CD4-positive, alpha-beta T cell treated with Interleukin-4 for 1 hour (primary cell): ENCODE results near the gene SLC25A6.
"Not testable (repeated sequence)": the region's sequence is repeated elsewhere in the genome, so short reads cannot be mapped to it uniquely, and the experiment has no call there.

ENCODE experiments used
- DNase-seq, 2 donors: peaks; one replicate each; pipeline ENCODE4 v3.0.0-alpha.2; 2020 to 2022

SLC25A6 gene

DNA sequence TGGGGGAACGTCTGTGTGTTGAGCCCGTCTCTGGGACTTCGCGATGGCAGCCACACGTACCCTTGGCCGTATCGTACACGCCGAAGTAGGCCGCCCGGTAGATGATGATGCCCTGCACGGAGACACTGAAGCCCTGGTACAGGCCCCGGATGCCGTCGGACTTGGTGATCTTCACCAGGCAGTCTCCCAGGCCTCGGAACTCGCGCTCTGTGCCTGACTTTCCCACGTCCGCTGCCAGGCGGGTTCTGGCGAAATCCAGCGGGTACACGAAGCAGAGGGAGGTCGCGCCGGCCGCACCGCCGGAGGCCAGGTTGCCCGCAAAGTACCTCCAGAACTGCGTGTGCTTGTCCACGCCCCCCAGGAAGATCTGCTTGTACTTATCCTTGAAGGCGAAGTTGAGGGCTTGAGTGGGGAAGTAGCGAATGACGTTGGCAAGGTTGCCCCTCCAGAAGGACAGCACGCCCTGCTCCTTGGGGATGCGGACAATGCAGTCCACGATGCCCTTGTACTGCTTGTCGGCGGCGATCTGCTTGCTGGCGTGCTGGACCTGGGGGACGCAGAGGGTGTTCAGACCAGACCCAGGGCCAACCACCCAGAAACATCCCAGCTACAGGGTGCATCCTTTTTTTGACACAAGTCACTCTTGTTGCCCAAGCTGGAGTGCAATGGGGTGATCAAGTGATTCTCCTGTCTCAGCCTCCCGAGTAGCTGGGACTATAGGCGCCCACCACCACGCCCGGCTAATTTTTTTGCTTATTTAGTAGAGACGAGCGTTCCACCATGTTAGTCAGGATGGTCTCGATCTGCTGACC, 2.5 kb downstream of the SLC25A6 start:
- peak in 1 of 2 donors; percentile 9 for DNase-seq

- no peak for DNase-seq
Observed at GRCh38 chrX:1388651-1389050, 3.3 kb downstream of the SLC25A6 start.

DNA sequence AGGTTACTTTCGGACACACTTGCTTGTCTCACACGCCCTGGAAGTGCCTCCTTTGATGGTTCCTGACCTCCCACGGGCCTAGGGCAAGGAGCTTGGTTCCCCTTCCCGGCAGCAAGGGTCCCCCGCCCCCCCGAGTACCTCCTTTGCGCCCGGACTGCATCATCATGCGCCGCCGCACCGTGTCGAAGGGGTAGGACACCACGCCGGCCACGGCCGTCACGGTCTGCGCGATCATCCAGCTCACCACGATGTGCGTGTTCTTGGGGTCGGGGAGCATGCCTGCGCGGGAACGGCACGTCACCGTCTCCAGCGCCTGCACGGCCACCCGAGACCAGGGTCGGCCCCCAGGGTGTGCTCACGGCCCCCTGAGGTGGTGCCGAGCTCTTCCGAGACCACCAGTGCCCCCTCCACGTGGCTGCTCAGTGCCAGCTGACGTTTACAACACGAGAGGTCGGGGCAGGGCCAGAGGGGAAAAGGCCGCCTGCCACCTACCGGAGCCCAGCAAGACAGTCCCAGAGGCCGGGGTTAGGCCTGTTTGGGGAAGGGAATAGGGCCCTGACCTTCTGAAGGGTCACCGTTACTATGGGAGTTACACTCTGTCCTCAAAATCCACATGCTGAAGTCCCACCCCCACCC, 4.7 kb downstream of the SLC25A6 start:
- no peak for DNase-seq

GRCh38 chrX:1386338-1387127, 5.4 kb downstream of the SLC25A6 start:
- DNase-seq: no peak

DNA sequence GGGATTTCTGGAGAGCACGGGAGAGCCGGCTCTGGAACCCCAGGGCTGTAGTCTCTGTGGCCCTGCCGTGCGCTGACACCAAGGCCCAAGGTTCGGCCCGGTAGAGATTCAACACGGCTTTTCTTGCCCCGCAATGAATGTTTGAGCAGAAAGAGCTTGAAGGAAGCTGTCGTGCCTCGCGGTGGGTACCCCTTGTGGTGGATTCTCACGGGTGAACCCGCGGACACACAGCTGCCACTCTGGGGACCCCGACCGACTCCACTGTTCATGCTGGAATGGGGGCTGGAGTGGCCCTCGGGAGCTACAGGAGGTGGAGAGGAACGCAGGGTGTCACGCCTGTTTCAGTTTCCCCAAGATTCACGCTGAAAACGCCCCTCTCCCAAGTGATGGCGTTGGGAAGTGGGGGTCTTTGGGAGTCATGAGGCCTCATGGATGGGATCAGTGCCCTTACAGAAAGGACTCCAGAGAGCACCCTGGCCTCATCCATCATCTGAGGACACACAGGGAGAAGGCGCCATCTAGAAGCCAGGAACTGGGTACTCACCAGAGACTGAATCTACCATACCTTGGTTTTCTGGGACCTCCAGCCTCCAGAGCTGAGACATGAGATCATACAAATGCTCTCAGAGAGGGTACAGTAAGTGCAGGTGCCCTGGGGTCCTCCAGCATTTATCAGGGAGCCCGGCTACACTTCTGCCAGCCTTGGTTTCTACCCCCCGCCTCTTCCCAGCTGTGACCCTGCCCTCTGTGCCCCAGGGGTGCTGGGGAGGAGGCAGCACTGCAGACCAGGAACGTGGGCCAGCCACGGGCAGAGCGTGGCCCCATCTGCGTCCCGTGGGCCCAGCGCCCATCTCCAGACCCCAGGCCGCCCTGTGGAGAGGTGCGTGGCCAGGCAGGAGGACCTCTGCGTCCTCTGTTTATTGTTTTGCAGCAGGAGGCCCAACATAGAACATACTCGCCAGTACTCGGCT, 6.4 kb downstream of the SLC25A6 start:
- no peak for DNase-seq

GRCh38 chrX:1384658-1385252, 7.2 kb downstream of the SLC25A6 start:
- no peak for DNase-seq

- no peak for DNase-seq
Observed at GRCh38 chrX:1380672-1381233, 11.2 kb downstream of the SLC25A6 start.

DNA sequence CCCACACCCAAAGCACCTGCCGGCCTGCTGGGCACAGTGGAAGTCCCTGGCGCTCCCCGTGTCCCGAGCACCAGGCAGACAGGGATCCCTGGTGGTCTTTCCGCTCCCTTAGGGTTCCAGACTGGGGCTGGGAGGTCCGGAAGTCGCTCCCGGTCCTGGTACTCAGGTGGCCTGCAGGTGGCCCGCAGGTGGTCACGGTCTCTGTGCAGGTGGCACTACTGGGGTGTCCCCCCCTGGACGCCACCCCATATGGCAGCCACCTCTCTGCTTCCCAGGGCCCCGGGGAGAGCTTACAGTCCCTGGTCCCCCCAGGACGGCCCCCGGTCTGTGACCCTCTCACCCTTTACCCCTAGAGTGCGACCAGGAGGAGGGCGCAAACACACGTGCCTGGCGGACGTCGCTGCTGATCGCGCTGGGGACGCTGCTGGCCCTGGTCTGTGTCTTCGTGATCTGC, 13.6 kb downstream of the SLC25A6 start:
- no peak for DNase-seq

GRCh38 chrX:1368385-1368698, 23.6 kb downstream of the SLC25A6 start:
- no peak for DNase-seq

DNA sequence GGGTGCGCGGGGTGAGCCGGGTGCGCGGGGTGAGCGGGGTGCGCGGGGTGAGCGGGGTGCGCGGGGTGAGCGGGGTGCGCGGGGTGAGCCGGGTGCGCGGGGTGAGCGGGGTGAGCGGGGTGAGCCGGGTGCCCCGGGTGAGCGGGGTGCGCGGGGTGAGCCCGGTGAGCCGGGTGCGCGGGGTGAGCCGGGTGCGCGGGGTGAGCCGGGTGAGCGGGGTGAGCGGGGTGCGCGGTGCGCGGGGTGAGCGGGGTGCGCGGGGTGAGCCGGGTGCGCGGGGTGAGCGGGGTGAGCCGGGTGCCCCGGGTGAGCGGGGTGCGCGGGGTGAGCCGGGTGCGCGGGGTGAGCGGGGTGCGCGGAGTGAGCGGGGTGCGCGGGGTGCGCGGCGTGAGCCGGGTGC, 25.6 kb downstream of the SLC25A6 start:
- DNase-seq: not testable (repeated sequence)

GRCh38 chrX:1361910-1362309, 30.0 kb downstream of the SLC25A6 start:
- DNase-seq: no peak

- DNase-seq: no peak
Observed at GRCh38 chrX:1361275-1361674, 30.6 kb downstream of the SLC25A6 start.

DNA sequence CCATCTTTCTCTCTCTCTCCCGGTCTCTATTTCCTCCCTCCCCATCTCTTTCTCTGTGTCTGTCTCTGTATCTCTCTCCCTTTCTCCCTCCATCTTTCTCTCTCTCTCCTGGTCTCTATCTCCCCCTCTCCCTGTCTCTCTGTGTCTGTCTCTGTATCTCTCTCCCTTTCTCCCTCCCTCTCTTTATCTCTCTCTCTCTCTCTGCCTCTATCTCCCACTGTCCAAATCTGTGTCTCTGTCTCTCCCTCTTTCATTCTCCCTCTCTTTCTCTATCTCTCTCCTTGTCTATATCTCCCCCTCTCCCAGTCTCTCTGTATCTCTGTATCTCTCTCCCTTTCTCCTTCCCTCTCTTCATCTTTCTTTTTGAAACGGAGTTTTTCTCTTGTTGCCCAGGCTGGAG, 31.7 kb downstream of the SLC25A6 start:
- no peak for DNase-seq

- no peak for DNase-seq
Observed at GRCh38 chrX:1359477-1359873, 32.4 kb downstream of the SLC25A6 start.

GRCh38 chrX:1358793-1359476, 33.0 kb downstream of the SLC25A6 start:
- no peak for DNase-seq

DNA sequence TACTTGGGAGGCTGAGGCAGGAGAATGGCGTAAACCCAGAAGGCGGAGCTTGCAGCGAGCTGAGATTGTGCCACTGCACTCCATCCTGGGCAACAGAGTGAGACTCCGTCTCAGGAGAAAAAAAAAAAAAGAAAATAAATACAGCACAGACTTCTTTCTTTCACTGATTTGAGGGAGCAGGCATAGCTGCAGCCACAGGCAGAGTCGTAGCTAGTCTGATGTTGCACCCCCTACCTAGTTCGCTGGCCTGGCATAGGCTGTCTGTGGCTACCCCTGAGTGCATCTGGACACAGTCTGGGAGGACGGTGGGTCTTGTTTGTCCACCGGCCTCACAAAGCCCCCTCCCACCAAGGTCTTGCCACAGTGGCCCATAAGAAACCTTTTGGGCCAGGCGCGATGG, 33.9 kb downstream of the SLC25A6 start:
- DNase-seq: no peak

DNA sequence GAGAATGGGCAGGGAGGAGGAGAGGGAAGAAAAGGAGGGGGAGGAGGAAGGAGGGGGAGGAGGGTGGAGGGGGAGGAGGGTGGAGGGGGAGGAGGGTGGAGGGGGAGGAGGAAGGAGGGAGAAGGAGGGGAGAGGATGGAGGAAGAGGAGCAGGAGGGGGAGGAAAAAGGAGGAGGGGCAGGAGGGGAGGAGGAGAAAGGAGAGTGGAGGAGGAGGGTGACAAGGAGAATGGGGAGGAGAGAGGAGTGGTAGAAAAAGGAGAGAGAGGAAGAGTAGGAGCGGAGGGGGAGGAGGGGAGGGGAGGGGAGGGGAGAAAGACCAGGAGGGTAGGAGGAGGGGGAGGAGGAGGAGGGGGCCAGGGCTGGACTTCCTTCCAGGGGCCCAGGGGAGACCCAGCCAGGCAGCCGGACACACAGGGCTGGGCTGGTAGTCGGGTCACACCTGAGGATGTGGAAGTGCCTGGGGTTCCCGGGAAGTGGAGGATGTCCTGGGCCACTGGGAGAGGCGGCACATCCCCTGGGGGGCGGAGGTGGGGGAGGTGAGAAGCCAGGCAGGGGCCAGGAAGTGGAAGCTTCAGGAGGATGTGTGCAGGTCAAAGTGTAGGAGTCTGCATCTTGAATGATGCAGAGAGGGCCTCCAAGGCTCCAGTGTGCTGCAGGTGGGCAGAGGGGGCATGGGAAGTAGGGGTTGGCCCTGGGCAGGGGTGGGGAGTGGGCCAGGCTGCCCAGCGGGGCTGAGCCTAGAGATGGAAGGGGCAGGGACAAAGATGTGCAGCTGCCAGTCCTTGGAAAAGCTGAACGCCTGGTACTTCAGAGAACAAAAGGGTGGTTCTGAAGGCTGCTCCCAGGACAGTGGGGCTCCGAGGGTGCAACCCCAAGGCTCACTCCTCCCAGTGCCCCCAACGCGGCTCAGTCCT, 36.5 kb downstream of the SLC25A6 start:
- DNase-seq: no peak

- DNase-seq: no peak
Observed at GRCh38 chrX:1354036-1355019, 37.6 kb downstream of the SLC25A6 start.
